Suprapubic skin (tissue), 3 donors: Measurements from ENCODE around the gene SIRT5.

Source experiments
- CTCF ChIP-seq, 2 donors: fragments of 200-600 bp in 1 of 2; fragments of 450-650 bp in 1 of 2; sonication (generic) in 1 of 2; IDR thresholded peaks; one replicate each; pipeline ENCODE4 v1.5.1; 2016 to 2019; ENCODE audit warnings: antibody characterized with exemption in 2 of 2, mild to moderate bottlenecking in 1 of 2, moderate library complexity in 1 of 2
- POLR2A ChIP-seq, 2 donors: fragments of 450-650 bp; IDR thresholded peaks; one replicate each; pipeline ENCODE4 v1.6.1; 2017; ENCODE audit warnings: antibody characterized with exemption in 2 of 2, mild to moderate bottlenecking in 2 of 2, moderate library complexity in 2 of 2

DNA sequence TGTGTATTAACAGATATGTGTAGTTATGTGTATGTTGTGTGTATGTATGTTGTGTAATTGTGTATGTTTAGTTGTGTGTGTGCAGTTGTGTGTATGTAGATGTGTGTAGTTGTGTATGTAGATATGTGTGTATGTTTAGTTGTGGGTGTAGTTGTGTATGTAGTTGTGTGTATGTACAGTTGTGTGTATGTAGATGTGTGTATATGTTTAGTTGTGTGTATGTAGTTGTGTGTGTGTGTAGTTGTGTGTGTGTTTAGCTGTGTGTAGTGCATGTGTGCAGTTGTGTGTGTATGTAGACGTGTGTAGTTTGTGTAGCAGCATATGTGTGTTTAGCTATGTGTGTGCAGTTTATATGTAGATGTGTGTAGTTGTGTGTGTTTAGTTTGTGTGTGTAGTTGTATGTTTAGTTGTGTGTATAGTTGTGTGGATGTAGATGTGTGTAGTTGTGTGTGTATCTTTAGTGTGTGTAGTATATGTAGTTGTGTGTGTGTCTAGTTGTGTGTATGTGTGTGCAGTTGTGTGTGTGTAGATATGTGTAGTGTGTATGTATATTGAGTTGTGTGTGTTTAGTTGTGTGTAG is 16.3 kb downstream of the SIRT5 start:
- TF ChIP-seq CTCF (IDR thresholded peaks at IDR 0.05) (no peak), POLR2A (IDR thresholded peaks at IDR 0.05) (no peak)
